Cardiac muscle cell (in vitro differentiated cells and primary cell): ENCODE results near the gene TCERG1L. TPM values are rescaled to one million over a fixed set of nuclear protein-coding genes. Genes with fewer than 3 reads are reported as not detected.

Source experiments
- DNase-seq, 2 donors: peaks; one replicate each; pipeline versions ENCODE4 v3.0.0 to v3.0.0-alpha.2; 2010 to 2017; ENCODE audit warnings: low read depth in 1 of 2, low spot score in 1 of 2
- H3K27ac ChIP-seq: fragments of 200-600 bp; sonication (generic); 2 replicates; pipeline ENCODE4 v1.5.1; 2016
- H3K27me3 ChIP-seq: fragments of 200-600 bp; sonication (generic); 2 replicates; pipeline ENCODE4 v1.6.0; 2016; ENCODE audit warnings: control low read depth
- H3K36me3 ChIP-seq: fragments of 200-600 bp; sonication (generic); 2 replicates; pipeline ENCODE4 v1.5.1; 2016; ENCODE audit warnings: control low read depth
- H3K4me1 ChIP-seq: fragments of 200-600 bp; sonication (generic); 2 replicates; pipeline ENCODE4 v1.8.1; 2017; ENCODE audit warnings: low read depth, mild to moderate bottlenecking, mixed run types
- H3K4me3 ChIP-seq: fragments of 200-600 bp; sonication (generic); 2 replicates; pipeline ENCODE4 v1.5.1; 2016; ENCODE audit warnings: mild to moderate bottlenecking
- H3K9me3 ChIP-seq: fragments of 200-600 bp; sonication (generic); 2 replicates; pipeline ENCODE4 v1.5.1; 2017; ENCODE audit warnings: low read depth, mild to moderate bottlenecking, control low read depth
- CTCF ChIP-seq: IDR thresholded peaks from 2 replicates; pipeline ENCODE4 v1.5.1; 2012; ENCODE audit warnings: low read depth, mild to moderate bottlenecking, low read length
- polyA plus RNA-seq: library from polyadenylated mRNA; unstranded; fragments of >200 nt; fragmentation: Nextera tagmentation; extraction: Ambion mirVana; gene quantifications from 2 replicates; pipeline ENCODE4 v1.2.1, GENCODE V29; 2016
- total RNA-seq: library from RNA; depleted of rRNA; stranded (reverse); fragments of >200 nt; gene quantifications from 2 replicates; pipeline ENCODE4 v1.2.3, GENCODE V29; 2016

The TCERG1L gene
- total and polyA plus RNA-seq, 2 experiments from 2014 or later, result 0.12 to 1.9 TPM

- no peak for TF ChIP-seq CTCF
- no peaks in the 10 kb centered on the region for H3K27me3 ChIP-seq
- no peaks in the 10 kb centered on the region for H3K4me1 ChIP-seq
- H3K9me3 ChIP-seq, result no peaks in the 10 kb centered on the region
- H3K36me3 ChIP-seq, result no peaks in the 10 kb centered on the region
- DNase-seq, result no peak
- no peak overlapping the region for H3K27ac ChIP-seq
- no peak overlapping the region for H3K4me3 ChIP-seq
Observed at GRCh38 chr10:131213741-131214505, 97.6 kb downstream of the TCERG1L start.

- Histone ChIP-seq H3K9me3 (no peaks in the 10 kb centered on the region), H3K36me3 (no peaks in the 10 kb centered on the region), H3K4me3 (no peak overlapping the region), H3K4me1 (no peaks in the 10 kb centered on the region), H3K27me3 (no peaks in the 10 kb centered on the region), H3K27ac (no peak overlapping the region)
- no peak for TF ChIP-seq CTCF
- DNase-seq, result no peak
Observed at GRCh38 chr10:131212763-131213325, 98.7 kb downstream of the TCERG1L start.

- H3K4me1 ChIP-seq, result no peaks in the 10 kb centered on the region
- no peak overlapping the region for H3K4me3 ChIP-seq
- H3K36me3 ChIP-seq, result no peaks in the 10 kb centered on the region
- H3K9me3 ChIP-seq, result no peaks in the 10 kb centered on the region
- no peaks in the 10 kb centered on the region for H3K27me3 ChIP-seq
- H3K27ac ChIP-seq, result no peak overlapping the region
- DNase-seq, result no peak
- TF ChIP-seq CTCF, result no peak
Observed at GRCh38 chr10:131211965-131212619, 99.4 kb downstream of the TCERG1L start.

- no peaks in the 10 kb centered on the region for H3K36me3 ChIP-seq
- H3K27me3 ChIP-seq, result no peaks in the 10 kb centered on the region
- H3K9me3 ChIP-seq, result no peaks in the 10 kb centered on the region
- no peak overlapping the region for H3K4me3 ChIP-seq
- no peaks in the 10 kb centered on the region for H3K4me1 ChIP-seq
- DNase-seq, result no peak
- H3K27ac ChIP-seq, result no peak overlapping the region
- TF ChIP-seq CTCF, result no peak
Observed at GRCh38 chr10:131211559-131211958, 100.0 kb downstream of the TCERG1L start.

- Histone ChIP-seq H3K4me1 (no peaks in the 10 kb centered on the region), H3K36me3 (no peaks in the 10 kb centered on the region), H3K27ac (no peak overlapping the region), H3K27me3 (no peaks in the 10 kb centered on the region), H3K9me3 (no peaks in the 10 kb centered on the region), H3K4me3 (no peak overlapping the region)
- TF ChIP-seq CTCF, result no peak
- DNase-seq, result no peak
Observed at GRCh38 chr10:131211146-131211545, 100.4 kb downstream of the TCERG1L start.
